Astrocyte (in vitro differentiated cells and primary cell): ENCODE data around the gene TMEM63A. TPM values are rescaled to one million over a fixed set of nuclear protein-coding genes. Genes with fewer than 3 reads are reported as not detected.

ENCODE experiments used
- DNase-seq: peaks from one replicate; pipeline ENCODE4 v3.0.0-alpha.2; 2010; ENCODE audit warnings: low read depth
- FAIRE-seq: peaks from 2 replicates; lab custom pipeline; 2011; peaks lifted over from hg19 to GRCh38; lab: Jason Lieb, UNC
- H2AFZ ChIP-seq: 2 replicates; pipeline ENCODE4 v1.6.0; 2012; ENCODE audit warnings: low read depth, low read length, inconsistent platforms
- H3K27ac ChIP-seq: 2 replicates; pipeline ENCODE4 v1.5.1; 2011; ENCODE audit warnings: low read depth, low read length, inconsistent platforms
- H3K27me3 ChIP-seq: 2 replicates; pipeline ENCODE4 v1.6.0; 2011; ENCODE audit warnings: low read length, inconsistent platforms; ENCODE audit not compliant: insufficient read depth
- H3K36me3 ChIP-seq: 2 replicates; pipeline ENCODE4 v1.5.1; 2011; ENCODE audit warnings: low read length, inconsistent platforms; ENCODE audit not compliant: insufficient read depth
- H3K4me1 ChIP-seq: 2 replicates; pipeline ENCODE4 v1.5.1; 2011; ENCODE audit warnings: low read length, inconsistent platforms; ENCODE audit not compliant: insufficient read depth
- H3K4me2 ChIP-seq: 2 replicates; pipeline ENCODE4 v1.6.0; 2012; ENCODE audit warnings: low read length, inconsistent platforms
- H3K4me3 ChIP-seq: 2 replicates; pipeline ENCODE4 v1.5.1; 2011; ENCODE audit warnings: low read depth, mild to moderate bottlenecking, low read length, inconsistent platforms; ENCODE audit not compliant: insufficient read depth
- H3K79me2 ChIP-seq: 2 replicates; pipeline ENCODE4 v1.6.0; 2012; ENCODE audit warnings: mild to moderate bottlenecking, low read length, inconsistent platforms; ENCODE audit not compliant: insufficient read depth
- H3K9ac ChIP-seq: 2 replicates; pipeline ENCODE4 v1.6.0; 2012; ENCODE audit warnings: mild to moderate bottlenecking, low read length, inconsistent platforms
- H3K9me3 ChIP-seq: 2 replicates; pipeline ENCODE4 v1.5.1; 2012; ENCODE audit warnings: low read depth, mild to moderate bottlenecking, low read length, inconsistent platforms; ENCODE audit not compliant: insufficient read depth
- H4K20me1 ChIP-seq: 2 replicates; pipeline ENCODE4 v1.6.0; 2012; ENCODE audit warnings: low read length, inconsistent platforms; ENCODE audit not compliant: insufficient read depth
- H3K27ac Mint-ChIP-seq: one replicate; pipeline ENCODE4 v1.8.0; 2021; ENCODE audit warnings: mild to moderate bottlenecking, mixed read lengths; ENCODE audit not compliant: unreplicated experiment
- H3K27me3 Mint-ChIP-seq: one replicate; pipeline ENCODE4 v1.8.0; 2021; ENCODE audit warnings: low read depth, mixed read lengths; ENCODE audit not compliant: unreplicated experiment
- H3K36me3 Mint-ChIP-seq: one replicate; pipeline ENCODE4 v1.8.0; 2021; ENCODE audit warnings: low read depth, mixed read lengths; ENCODE audit not compliant: unreplicated experiment
- H3K4me1 Mint-ChIP-seq: one replicate; pipeline ENCODE4 v1.8.0; 2021; ENCODE audit warnings: low read depth, mixed read lengths; ENCODE audit not compliant: unreplicated experiment
- H3K4me3 Mint-ChIP-seq: one replicate; pipeline ENCODE4 v1.8.0; 2021; ENCODE audit warnings: mild to moderate bottlenecking, moderate library complexity, mixed read lengths; ENCODE audit not compliant: unreplicated experiment
- H3K9me3 Mint-ChIP-seq: one replicate; pipeline ENCODE4 v1.8.0; 2021; ENCODE audit warnings: mild to moderate bottlenecking, mixed read lengths; ENCODE audit not compliant: unreplicated experiment
- CTCF ChIP-seq: IDR thresholded peaks from 2 replicates; pipeline ENCODE4 v1.5.1; 2011; ENCODE audit warnings: low read depth, mild to moderate bottlenecking, inconsistent platforms, low read length, moderate library complexity; ENCODE audit not compliant: insufficient read depth
- EZH2 ChIP-seq: IDR thresholded peaks from 2 replicates; pipeline ENCODE4 v1.6.1; 2012; ENCODE audit warnings: mild to moderate bottlenecking, low read length, inconsistent platforms; ENCODE audit not compliant: insufficient read depth
- total RNA-seq: library from RNA; stranded (reverse); gene quantifications from 2 replicates; pipeline ENCODE4 v1.2.1, GENCODE V29; 2021

The TMEM63A gene
- total RNA-seq, 1 donor from 2014 or later = 28.7 TPM

GRCh38 chr1:225896494-225896893, 14.3 kb upstream of the TMEM63A start:
- no peaks in the 10 kb centered on the region for H3K9me3 ChIP-seq
- DNase-seq (no peak), FAIRE-seq (no peak)
- no peak overlapping the region for H3K4me2 ChIP-seq
- H3K4me3 ChIP-seq = no peak overlapping the region
- H3K27ac ChIP-seq = no peak overlapping the region
- Mint-ChIP-seq H3K4me1 (peaks cover 7% of the 10 kb centered on the region), H3K4me3 (no peak overlapping the region), H3K36me3 (no peaks in the 10 kb centered on the region), H3K27ac (no peak overlapping the region), H3K27me3 (peaks cover 2% of the 10 kb centered on the region), H3K9me3 (no peaks in the 10 kb centered on the region)
- H3K27me3 ChIP-seq = no peaks in the 10 kb centered on the region
- peaks cover 6% of the 10 kb centered on the region for H3K4me1 ChIP-seq
- no peaks in the 10 kb centered on the region for H3K79me2 ChIP-seq
- no peak overlapping the region for H2AFZ ChIP-seq
- no peak overlapping the region for H3K9ac ChIP-seq
- no peaks in the 10 kb centered on the region for H3K36me3 ChIP-seq
- H4K20me1 ChIP-seq = no peaks in the 10 kb centered on the region
- TF ChIP-seq EZH2 = no peak
- TF ChIP-seq CTCF = no peak

GRCh38 chr1:225892307-225892706, 10.1 kb upstream of the TMEM63A start:
- H3K4me2 ChIP-seq = no peak overlapping the region
- H3K36me3 ChIP-seq = no peaks in the 10 kb centered on the region
- H2AFZ ChIP-seq = no peak overlapping the region
- Mint-ChIP-seq H3K4me1 (peaks cover 16% of the 10 kb centered on the region), H3K27ac (no peak overlapping the region), H3K4me3 (no peak overlapping the region), H3K27me3 (peaks cover 9% of the 10 kb centered on the region), H3K9me3 (no peaks in the 10 kb centered on the region), H3K36me3 (no peaks in the 10 kb centered on the region)
- no peak for TF ChIP-seq EZH2
- TF ChIP-seq CTCF = no peak
- no peaks in the 10 kb centered on the region for H3K79me2 ChIP-seq
- H3K4me1 ChIP-seq = peaks cover 6% of the 10 kb centered on the region
- no peak overlapping the region for H3K9ac ChIP-seq
- H3K27ac ChIP-seq = no peak overlapping the region
- DNase-seq (no peak), FAIRE-seq (no peak)
- H3K4me3 ChIP-seq = no peak overlapping the region
- H3K9me3 ChIP-seq = no peaks in the 10 kb centered on the region
- H4K20me1 ChIP-seq = no peaks in the 10 kb centered on the region
- H3K27me3 ChIP-seq = no peaks in the 10 kb centered on the region

- Histone ChIP-seq H3K27ac (no peak overlapping the region), H4K20me1 (no peaks in the 10 kb centered on the region), H3K4me2 (no peak overlapping the region), H3K9ac (no peak overlapping the region), H2AFZ (no peak overlapping the region), H3K4me1 (no peaks in the 10 kb centered on the region), H3K79me2 (no peaks in the 10 kb centered on the region), H3K36me3 (no peaks in the 10 kb centered on the region), H3K9me3 (no peaks in the 10 kb centered on the region), H3K27me3 (no peaks in the 10 kb centered on the region), H3K4me3 (no peak overlapping the region)
- DNase-seq = no peak
- no peak overlapping the region for H3K4me3 Mint-ChIP-seq
- TF ChIP-seq CTCF (no peak), EZH2 (no peak)
- H3K27ac Mint-ChIP-seq = no peak overlapping the region
- peaks cover 2% of the 10 kb centered on the region for H3K36me3 Mint-ChIP-seq
- peaks cover 16% of the 10 kb centered on the region for H3K27me3 Mint-ChIP-seq
- FAIRE-seq = no peak
- H3K9me3 Mint-ChIP-seq = no peaks in the 10 kb centered on the region
- peaks cover 10% of the 10 kb centered on the region for H3K4me1 Mint-ChIP-seq
Measured at GRCh38 chr1:225891229-225891972, 9.2 kb upstream of the TMEM63A start.
